Neural crest cell (in vitro differentiated cells): ENCODE results near the gene CACNA1A. TPM values are rescaled to one million over a fixed set of nuclear protein-coding genes. Genes with fewer than 3 reads are reported as not detected.
A peak's percentile ranks its signal among the peaks of the same experiment; 100 is the strongest.

Experiments used
- DNase-seq: peaks from one replicate; pipeline ENCODE4 v3.0.0; 2021; ENCODE audit warnings: low read depth, mixed read lengths, low spot score
- H3K27ac Mint-ChIP-seq: one replicate; pipeline ENCODE4 v1.8.0; 2021; ENCODE audit warnings: mild to moderate bottlenecking, mixed read lengths; ENCODE audit not compliant: unreplicated experiment
- H3K27me3 Mint-ChIP-seq: 2 replicates; pipeline ENCODE4 v1.8.0; 2021; ENCODE audit warnings: low read depth, mild to moderate bottlenecking, mixed read lengths
- H3K36me3 Mint-ChIP-seq: 2 replicates; pipeline ENCODE4 v1.8.0; 2021; ENCODE audit warnings: low read depth, mild to moderate bottlenecking, mixed read lengths
- H3K4me1 Mint-ChIP-seq: 2 replicates; pipeline ENCODE4 v1.8.0; 2021; ENCODE audit warnings: mixed read lengths
- H3K4me3 Mint-ChIP-seq: one replicate; pipeline ENCODE4 v1.8.0; 2021; ENCODE audit warnings: mild to moderate bottlenecking, mixed read lengths
- H3K9me3 Mint-ChIP-seq: 2 replicates; pipeline ENCODE4 v1.8.0; 2021; ENCODE audit warnings: mixed read lengths
- CTCF ChIP-seq: fragments of 200-600 bp; sonication (generic); conservative IDR thresholded peaks from 2 replicates; pipeline ENCODE4 v1.5.0; 2021; ENCODE audit warnings: antibody characterized with exemption, mild to moderate bottlenecking
- total RNA-seq: library from RNA; stranded (reverse); gene quantifications from 2 replicates; pipeline ENCODE4 v1.2.1, GENCODE V29; 2021

CACNA1A gene
- total RNA-seq, 1 donor from 2014 or later: 2.8 TPM

GRCh38 chr19:13212759-13213330 is 293.4 kb downstream of the CACNA1A start:
- no peaks in the 10 kb centered on the region for H3K9me3 Mint-ChIP-seq
- H3K27me3 Mint-ChIP-seq: no peaks in the 10 kb centered on the region
- DNase-seq: peak; percentile 54
- peak; percentile 66 for TF ChIP-seq CTCF
- H3K4me3 Mint-ChIP-seq: no peak overlapping the region
- H3K27ac Mint-ChIP-seq: no peak overlapping the region
- no peaks in the 10 kb centered on the region for H3K36me3 Mint-ChIP-seq
- peaks cover 23% of the 10 kb centered on the region for H3K4me1 Mint-ChIP-seq

- H3K27ac Mint-ChIP-seq: no peak overlapping the region
- no peaks in the 10 kb centered on the region for H3K27me3 Mint-ChIP-seq
- TF ChIP-seq CTCF: no peak
- no peaks in the 10 kb centered on the region for H3K9me3 Mint-ChIP-seq
- H3K4me1 Mint-ChIP-seq: peaks cover 14% of the 10 kb centered on the region
- H3K4me3 Mint-ChIP-seq: no peak overlapping the region
- DNase-seq: no peak
- H3K36me3 Mint-ChIP-seq: no peaks in the 10 kb centered on the region
Measured at GRCh38 chr19:13211426-13212308, 294.6 kb downstream of the CACNA1A start.

- Mint-ChIP-seq H3K36me3 (no peaks in the 10 kb centered on the region), H3K4me3 (no peak overlapping the region), H3K27ac (no peak overlapping the region), H3K4me1 (peaks cover 18% of the 10 kb centered on the region), H3K27me3 (no peaks in the 10 kb centered on the region), H3K9me3 (no peaks in the 10 kb centered on the region)
- TF ChIP-seq CTCF: no peak
- DNase-seq: no peak
Measured at GRCh38 chr19:13210941-13211340, 295.3 kb downstream of the CACNA1A start.

GRCh38 chr19:13210339-13210775 is 295.9 kb downstream of the CACNA1A start:
- no peak for DNase-seq
- peaks cover 18% of the 10 kb centered on the region for H3K4me1 Mint-ChIP-seq
- H3K36me3 Mint-ChIP-seq: no peaks in the 10 kb centered on the region
- H3K27me3 Mint-ChIP-seq: no peaks in the 10 kb centered on the region
- no peaks in the 10 kb centered on the region for H3K9me3 Mint-ChIP-seq
- no peak overlapping the region for H3K27ac Mint-ChIP-seq
- no peak overlapping the region for H3K4me3 Mint-ChIP-seq
- no peak for TF ChIP-seq CTCF

GRCh38 chr19:13209484-13210338 is 296.6 kb downstream of the CACNA1A start:
- no peak overlapping the region for H3K4me3 Mint-ChIP-seq
- peaks cover 18% of the 10 kb centered on the region for H3K4me1 Mint-ChIP-seq
- no peaks in the 10 kb centered on the region for H3K27me3 Mint-ChIP-seq
- no peaks in the 10 kb centered on the region for H3K9me3 Mint-ChIP-seq
- no peak for TF ChIP-seq CTCF
- no peaks in the 10 kb centered on the region for H3K36me3 Mint-ChIP-seq
- no peak overlapping the region for H3K27ac Mint-ChIP-seq
- DNase-seq: no peak
